HG03097 (cell line): ENCODE data around the gene C1QTNF6.
"Not testable (repeated sequence)": the region's sequence is repeated elsewhere in the genome, so short reads cannot be mapped to it uniquely, and the experiment has no call there.

Experiments
- ATAC-seq: cut with Tn5 transposase; IDR thresholded peaks from one replicate; pipeline ENCODE4 v1.9.1; 2021; ENCODE audit not compliant: unreplicated experiment, low FRiP score

The C1QTNF6 gene

GRCh38 chr22:37178350-37179125 lies 9.5 kb downstream of the C1QTNF6 start:
- ATAC-seq = no peak

GRCh38 chr22:37177755-37178154 lies 10.3 kb downstream of the C1QTNF6 start:
- ATAC-seq = no peak

DNA sequence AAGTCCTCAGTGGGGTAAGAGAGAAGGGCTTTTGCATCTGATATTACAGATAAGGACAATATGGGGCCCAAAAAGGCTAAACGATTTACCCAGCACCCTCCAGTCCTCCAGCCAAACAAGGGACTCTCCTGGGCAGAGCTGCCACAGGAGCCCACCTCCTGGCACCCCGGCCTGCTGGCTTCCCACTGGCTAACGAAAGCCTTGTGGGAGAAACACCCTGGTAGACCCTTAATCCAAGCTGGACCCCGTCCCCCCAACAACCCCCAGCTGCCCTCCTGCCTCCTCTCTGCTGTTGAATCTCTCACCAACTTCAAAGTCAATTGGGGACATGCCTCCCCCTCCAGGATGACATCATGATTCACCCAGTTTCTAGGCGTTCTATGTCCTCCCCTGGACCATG lies 10.8 kb downstream of the C1QTNF6 start:
- no peak for ATAC-seq

DNA sequence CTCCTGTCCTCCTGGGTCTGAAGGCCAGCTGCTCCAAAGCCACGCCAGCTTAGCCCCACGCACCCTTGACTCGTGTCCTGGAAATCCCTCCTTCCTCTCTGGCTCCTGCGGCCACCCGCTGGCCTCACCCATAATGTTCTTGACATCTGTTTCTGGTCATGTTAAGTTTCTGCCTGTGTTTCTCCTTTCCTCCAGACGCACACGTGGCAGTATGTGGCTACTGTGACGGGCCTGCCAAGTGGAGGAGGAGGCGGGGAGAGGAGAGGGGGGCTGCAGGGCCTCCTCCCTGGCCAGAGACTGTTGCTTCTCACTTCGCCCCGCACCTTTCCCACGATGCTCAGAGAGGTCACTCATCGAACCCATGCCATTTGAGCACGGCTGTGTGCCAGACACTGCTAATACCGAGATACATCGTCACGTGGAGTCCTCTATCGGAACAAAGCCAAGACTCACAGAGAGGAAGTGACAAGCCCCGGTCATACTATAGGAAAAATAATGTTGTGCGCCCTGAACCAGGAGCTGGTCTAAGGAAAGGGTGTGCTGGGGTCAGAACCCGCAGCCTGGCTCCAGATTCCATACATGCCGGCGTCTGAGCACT lies 11.5 kb downstream of the C1QTNF6 start:
- no peak for ATAC-seq

DNA sequence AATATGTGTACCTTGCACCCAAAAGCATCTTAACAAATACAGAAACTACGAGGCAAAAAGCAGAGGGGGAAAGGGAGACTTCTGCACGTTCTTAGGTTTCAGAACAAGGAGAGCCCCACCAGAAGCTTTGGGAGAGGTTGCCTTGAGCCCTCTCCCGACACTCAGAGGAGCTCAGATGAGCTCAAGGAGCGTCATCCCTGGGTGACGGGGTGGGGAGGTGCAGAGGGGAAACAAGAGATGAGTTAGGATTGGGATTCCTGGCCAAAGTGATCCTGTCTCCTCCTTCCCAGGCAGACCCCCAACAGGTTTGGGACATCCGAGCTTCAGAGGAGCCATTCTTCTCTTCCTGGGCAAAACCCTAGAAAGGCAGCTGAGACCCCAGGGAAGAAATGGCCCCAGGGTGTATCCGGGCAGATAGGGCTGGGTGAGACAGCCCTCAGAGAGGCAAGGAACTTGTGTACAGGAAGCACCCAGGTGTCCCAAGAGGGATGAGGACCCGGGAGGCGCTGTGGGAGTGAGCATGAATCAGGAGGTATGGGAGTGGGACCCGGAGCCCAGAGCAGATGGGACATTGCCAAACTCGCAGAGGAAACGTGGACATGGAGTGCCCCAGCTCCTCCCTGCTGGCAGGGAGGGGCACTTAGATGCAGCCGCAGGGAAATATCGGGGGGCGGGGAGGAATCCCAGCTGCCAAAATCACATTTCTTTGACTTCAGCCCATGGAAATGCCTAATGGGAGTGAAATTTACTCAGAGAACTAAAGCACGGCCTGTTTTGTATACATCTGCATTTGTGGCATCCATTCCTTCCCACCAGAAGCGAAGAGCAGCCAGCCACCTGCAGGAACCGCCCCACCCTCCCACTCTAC lies 12.4 kb downstream of the C1QTNF6 start:
- ATAC-seq = no peak

DNA sequence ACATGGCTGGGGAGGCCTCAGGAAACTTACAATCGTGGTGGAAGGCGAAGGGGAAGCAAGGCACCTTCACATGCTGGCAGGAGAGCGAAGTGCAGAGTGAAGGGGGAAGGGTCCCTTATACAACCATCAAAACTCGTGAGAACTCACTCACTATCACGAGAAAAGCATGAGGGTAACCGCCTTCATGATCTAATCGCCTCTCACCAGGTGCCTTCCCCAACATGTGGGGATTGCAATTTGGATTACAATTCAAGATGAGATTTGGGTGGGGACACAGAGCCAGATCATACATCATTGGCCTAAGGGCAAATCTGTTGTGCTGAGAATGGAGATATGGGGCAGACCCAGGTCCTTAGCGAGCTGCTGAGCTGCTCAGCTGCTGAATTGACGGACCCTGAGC lies 13.1 kb downstream of the C1QTNF6 start:
- ATAC-seq = no peak

DNA sequence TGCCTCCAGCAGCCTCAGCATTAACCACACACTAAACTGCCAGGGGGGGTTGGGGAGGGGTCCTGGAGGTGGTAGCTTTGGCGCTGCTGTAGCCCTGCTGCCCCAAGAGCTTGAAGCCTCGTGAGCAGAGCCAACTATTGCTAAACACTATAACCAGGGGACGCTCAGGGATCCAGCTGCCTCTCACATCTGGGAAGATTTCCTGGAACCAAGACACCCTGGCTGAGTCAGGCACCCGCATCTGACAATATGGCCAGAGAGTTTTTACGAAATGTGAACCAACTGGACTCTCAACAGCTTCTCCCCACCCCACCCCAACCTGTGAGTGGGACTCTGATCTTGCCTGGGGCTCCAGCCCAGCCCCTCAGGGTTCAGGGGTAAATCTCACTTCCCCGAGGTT lies 14.3 kb downstream of the C1QTNF6 start:
- ATAC-seq = no peak

- no peak for ATAC-seq
Observed at GRCh38 chr22:37172266-37173245, 15.5 kb downstream of the C1QTNF6 start.

- no peak for ATAC-seq
Observed at GRCh38 chr22:37171662-37172061, 16.4 kb downstream of the C1QTNF6 start.

DNA sequence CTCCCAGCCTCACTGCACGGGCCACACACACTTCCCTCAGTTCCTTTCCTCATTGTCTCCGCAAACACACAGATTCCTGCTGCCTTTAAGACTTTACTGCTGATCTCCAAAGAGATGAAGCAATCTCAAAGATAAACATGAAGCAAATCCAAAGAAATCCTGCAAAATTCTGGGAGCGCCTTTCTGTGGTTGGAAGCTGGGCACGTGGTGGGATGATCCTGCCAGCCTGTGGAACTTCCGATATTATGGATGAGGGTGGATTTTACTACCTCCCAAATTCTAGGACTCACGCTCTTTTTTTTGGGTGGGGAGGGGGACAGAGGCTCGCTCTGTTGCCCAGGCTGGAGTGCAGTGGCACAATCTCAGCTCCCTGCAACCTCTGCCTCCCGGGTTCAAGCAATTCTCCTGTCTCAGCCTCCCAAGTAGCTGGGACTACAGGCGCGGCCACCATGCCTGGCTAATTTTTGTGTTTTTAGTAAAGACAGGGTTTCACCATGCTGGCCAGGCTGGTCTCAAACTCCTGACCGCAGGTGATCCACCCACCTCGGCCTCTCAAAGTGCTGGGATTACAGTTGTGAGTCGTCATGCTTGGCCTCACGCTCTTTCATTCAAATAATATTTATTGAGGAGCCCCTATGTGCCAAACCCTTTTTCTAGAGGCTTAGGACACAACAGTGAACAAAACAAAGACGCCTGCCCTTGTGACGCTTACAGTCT lies 17.2 kb downstream of the C1QTNF6 start:
- ATAC-seq = not testable (repeated sequence)

- no peak for ATAC-seq
Observed at GRCh38 chr22:37169947-37170688, 17.9 kb downstream of the C1QTNF6 start.

- no peak for ATAC-seq
Observed at GRCh38 chr22:37169406-37169805, 18.6 kb downstream of the C1QTNF6 start.

- ATAC-seq = no peak
Observed at GRCh38 chr22:37167981-37168647, 19.9 kb downstream of the C1QTNF6 start.

DNA sequence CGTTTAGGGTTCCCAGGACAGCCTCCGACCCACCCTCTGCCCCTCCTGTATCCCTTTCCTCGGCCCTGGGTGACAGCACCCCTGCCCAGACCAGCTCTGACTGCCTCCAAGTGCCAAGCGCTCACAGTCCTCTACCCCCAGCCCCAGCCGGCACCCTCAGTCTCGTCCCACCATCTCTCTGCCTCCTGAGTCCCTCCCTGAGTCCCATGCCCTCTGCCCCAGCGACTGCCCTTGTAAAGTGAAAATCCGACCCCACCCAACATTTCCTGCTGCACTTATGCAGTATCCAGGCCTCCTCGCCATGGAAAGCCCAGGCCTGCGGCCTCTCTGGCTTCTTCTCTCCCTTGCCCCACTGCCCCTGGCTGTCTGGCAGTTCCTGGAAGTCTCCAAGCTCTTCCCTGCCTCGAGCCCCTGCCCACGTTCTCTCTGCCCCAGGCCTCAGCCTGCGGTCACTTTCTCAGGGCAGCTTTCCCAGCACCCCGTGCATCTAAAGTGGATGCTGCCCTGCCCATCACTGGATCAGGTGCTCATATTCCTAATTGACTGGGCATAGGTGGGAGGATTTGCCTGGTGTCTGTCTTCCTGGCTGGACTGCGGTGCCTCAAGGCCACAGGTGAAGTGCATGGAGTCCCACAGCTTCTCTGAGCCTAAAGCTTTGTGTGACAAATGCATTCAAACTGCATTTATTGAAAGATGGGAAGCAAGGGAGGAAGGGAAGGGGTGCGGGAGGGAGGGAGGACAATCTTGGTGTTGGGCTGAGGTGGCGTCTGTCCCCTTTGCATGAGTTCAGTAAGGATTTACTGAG lies 20.7 kb downstream of the C1QTNF6 start:
- ATAC-seq = no peak

- no peak for ATAC-seq
Observed at GRCh38 chr22:37166675-37167066, 21.4 kb downstream of the C1QTNF6 start.

GRCh38 chr22:37165940-37166674 lies 21.9 kb downstream of the C1QTNF6 start:
- ATAC-seq = no peak

GRCh38 chr22:37165066-37165465 lies 23.0 kb downstream of the C1QTNF6 start:
- ATAC-seq = no peak
